Transverse colon (tissue), 4 donors: ENCODE results near the gene MRPS14.

Source experiments
- CTCF ChIP-seq, 5 experiments: fragments of 200-600 bp in 3 of 5; fragments of 450-650 bp in 2 of 5; sonication (generic) in 3 of 5; IDR thresholded peaks; 1 replicate in 2 of 5; 2 replicates in 3 of 5; pipeline ENCODE4 v1.5.1; 2016 to 2017; ENCODE audit warnings: antibody characterized with exemption in 5 of 5, inconsistent platforms in 3 of 5, mild to moderate bottlenecking in 2 of 5, moderate library complexity in 1 of 5
- EP300 ChIP-seq: sonication (generic); formaldehyde crosslinking; IDR thresholded peaks from one replicate; pipeline ENCODE4 v1.6.1; 2017; ENCODE audit warnings: antibody characterized with exemption, low read depth
- POLR2A ChIP-seq: fragments of 450-650 bp; IDR thresholded peaks from one replicate; pipeline ENCODE4 v1.6.1; 2016; ENCODE audit warnings: antibody characterized with exemption, mild to moderate bottlenecking, moderate library complexity
- POLR2AphosphoS5 ChIP-seq, 3 donors: sonication (generic); formaldehyde crosslinking; IDR thresholded peaks; one replicate each; pipeline ENCODE4 v1.6.1; 2016; ENCODE audit warnings: antibody characterized with exemption in 3 of 3

GRCh38 chr1:174997041-174997440 is 26.2 kb downstream of the MRPS14 start:
- no peak for TF ChIP-seq CTCF (IDR thresholded peaks at IDR 0.05)
- no peak for TF ChIP-seq POLR2A
- TF ChIP-seq POLR2AphosphoS5 (IDR thresholded peaks at IDR 0.05), result no peak
- no peak for TF ChIP-seq EP300
